H9 (cell line): Measurements from ENCODE around the gene UFSP1. TPM values are rescaled to one million over a fixed set of nuclear protein-coding genes. Genes with fewer than 3 reads are reported as not detected.
A peak's percentile ranks its signal among the peaks of the same experiment; 100 is the strongest.
"Not testable (repeated sequence)": the region's sequence is repeated elsewhere in the genome, so short reads cannot be mapped to it uniquely, and the experiment has no call there.

Experiments used
- DNase-seq: peaks from one replicate; pipeline ENCODE4 v3.0.0-alpha.2; 2017
- H2AFZ ChIP-seq: one replicate; pipeline ENCODE4 v1.6.1; 2013; ENCODE audit warnings: mild to moderate bottlenecking, low read length, control low read depth, moderate library complexity
- H2AK5ac ChIP-seq: 2 replicates; pipeline ENCODE4 v1.6.1; 2013; ENCODE audit warnings: low read length, control low read depth, mixed read lengths; ENCODE audit not compliant: insufficient read length
- H2BK120ac ChIP-seq: one replicate; pipeline ENCODE4 v1.6.1; 2013; ENCODE audit warnings: low read depth, mild to moderate bottlenecking, low read length, control low read depth, inconsistent platforms; ENCODE audit not compliant: poor library complexity, severe bottlenecking
- H2BK12ac ChIP-seq: 2 replicates; pipeline ENCODE4 v1.6.1; 2013; ENCODE audit warnings: low read length, control low read depth, mixed read lengths, low read depth; ENCODE audit not compliant: insufficient read length
- H2BK15ac ChIP-seq: 2 replicates; pipeline ENCODE4 v1.6.1; 2013; ENCODE audit warnings: low read depth, low read length, control low read depth
- H2BK20ac ChIP-seq: one replicate; pipeline ENCODE4 v1.6.1; 2013; ENCODE audit warnings: low read depth, mild to moderate bottlenecking, low read length, control low read depth, inconsistent platforms; ENCODE audit not compliant: poor library complexity, severe bottlenecking
- H2BK5ac ChIP-seq: 2 replicates; pipeline ENCODE4 v1.6.1; 2013; ENCODE audit warnings: low read length, control low read depth, mixed read lengths; ENCODE audit not compliant: insufficient read length
- H3K14ac ChIP-seq: 2 replicates; pipeline ENCODE4 v1.6.1; 2013; ENCODE audit warnings: low read length, control low read depth; ENCODE audit not compliant: insufficient read depth
- H3K18ac ChIP-seq: 2 replicates; pipeline ENCODE4 v1.6.1; 2013; ENCODE audit warnings: low read depth, mild to moderate bottlenecking, mixed read lengths, low read length, control low read depth; ENCODE audit not compliant: insufficient read length
- H3K23ac ChIP-seq: 2 replicates; pipeline ENCODE4 v1.6.1; 2013; ENCODE audit warnings: low read length, control low read depth, mixed read lengths, low read depth; ENCODE audit not compliant: insufficient read length
- H3K23me2 ChIP-seq: 2 replicates; pipeline ENCODE4 v1.6.1; 2013; ENCODE audit warnings: low read depth, mild to moderate bottlenecking, mixed read lengths, low read length, control low read depth; ENCODE audit not compliant: insufficient read length, poor library complexity, severe bottlenecking
- H3K27ac ChIP-seq: 2 replicates; pipeline ENCODE4 v1.5.1; 2013; ENCODE audit warnings: low read length, control low read depth, mixed read lengths, low read depth; ENCODE audit not compliant: insufficient read length
- H3K27me3 ChIP-seq: 2 replicates; pipeline ENCODE4 v1.6.1; 2013; ENCODE audit warnings: low read length, control low read depth, inconsistent platforms; ENCODE audit not compliant: insufficient read depth
- H3K4ac ChIP-seq: 2 replicates; pipeline ENCODE4 v1.6.1; 2013; ENCODE audit warnings: low read depth, mild to moderate bottlenecking, control low read depth, inconsistent platforms, low read length, moderate library complexity
- H3K4me1 ChIP-seq: 2 replicates; pipeline ENCODE4 v1.6.1; 2013; ENCODE audit warnings: low read length, control low read depth, inconsistent platforms; ENCODE audit not compliant: insufficient read depth
- H3K4me2 ChIP-seq: 2 replicates; pipeline ENCODE4 v1.6.1; 2013; ENCODE audit warnings: low read length, control low read depth, mixed read lengths; ENCODE audit not compliant: insufficient read length, insufficient read depth
- H3K56ac ChIP-seq: 2 replicates; pipeline ENCODE4 v1.6.1; 2013; ENCODE audit warnings: low read depth, mild to moderate bottlenecking, mixed read lengths, low read length, control low read depth; ENCODE audit not compliant: insufficient read length
- H3K79me1 ChIP-seq: 2 replicates; pipeline ENCODE4 v1.6.1; 2013; ENCODE audit warnings: low read depth, mild to moderate bottlenecking, moderate library complexity, low read length, control low read depth, inconsistent platforms; ENCODE audit not compliant: insufficient read depth, poor library complexity, severe bottlenecking
- H3K79me2 ChIP-seq: 2 replicates; pipeline ENCODE4 v1.6.1; 2013; ENCODE audit warnings: low read length, control low read depth, inconsistent platforms; ENCODE audit not compliant: insufficient read depth
- H3K9ac ChIP-seq: 2 replicates; pipeline ENCODE4 v1.6.1; 2013; ENCODE audit warnings: low read length, control low read depth, mixed read lengths; ENCODE audit not compliant: insufficient read length; ENCODE audit errors: extremely low read depth
- H3K9me3 ChIP-seq: one replicate; pipeline ENCODE4 v1.6.1; 2013; ENCODE audit warnings: low read depth, low read length, inconsistent platforms; ENCODE audit not compliant: control insufficient read depth
- H3T11ph ChIP-seq: one replicate; pipeline ENCODE4 v1.6.1; 2013; ENCODE audit warnings: mild to moderate bottlenecking, low read length, control low read depth, inconsistent platforms
- H4K20me1 ChIP-seq: one replicate; pipeline ENCODE4 v1.6.1; 2013; ENCODE audit not compliant: control insufficient read depth, insufficient read length, insufficient read depth
- H4K5ac ChIP-seq: 2 replicates; pipeline ENCODE4 v1.6.1; 2013; ENCODE audit warnings: low read depth, mild to moderate bottlenecking, mixed read lengths, low read length, control low read depth; ENCODE audit not compliant: insufficient read length
- H4K8ac ChIP-seq: replicated peaks from 2 replicates; pipeline ENCODE4 v1.6.1; 2013; ENCODE audit warnings: low read length, control low read depth, mixed read lengths, low read depth; ENCODE audit not compliant: insufficient read length
- H4K91ac ChIP-seq: 2 replicates; pipeline ENCODE4 v1.6.1; 2013; ENCODE audit warnings: low read depth, mild to moderate bottlenecking, moderate library complexity, mixed read lengths, low read length, control low read depth; ENCODE audit not compliant: insufficient read length
- H3K27ac Mint-ChIP-seq, 3 experiments: 2 replicates in 2 of 3; 3 replicates in 1 of 3; pipeline ENCODE4 v1.8.0; 2020 to 2021; ENCODE audit warnings: mixed read lengths in 3 of 3, mild to moderate bottlenecking in 1 of 3, moderate library complexity in 1 of 3
- H3K27me3 Mint-ChIP-seq: 2 replicates; pipeline ENCODE4 v1.8.0; 2021; ENCODE audit warnings: low read depth, mild to moderate bottlenecking, moderate library complexity, mixed read lengths
- H3K36me3 Mint-ChIP-seq, 3 experiments: 2 replicates in 2 of 3; 3 replicates in 1 of 3; pipeline ENCODE4 v1.8.0; 2020 to 2021; ENCODE audit warnings: low read depth in 3 of 3, mixed read lengths in 3 of 3; ENCODE audit not compliant: insufficient read depth in 1 of 3
- H3K4me1 Mint-ChIP-seq, 2 experiments: 2 replicates each; pipeline ENCODE4 v1.8.0; 2020; ENCODE audit warnings: mixed read lengths in 2 of 2
- H3K4me3 Mint-ChIP-seq, 2 experiments: 2 replicates in 1 of 2; 3 replicates in 1 of 2; pipeline ENCODE4 v1.8.0; 2020 to 2021; ENCODE audit warnings: mild to moderate bottlenecking in 2 of 2, mixed read lengths in 2 of 2, moderate library complexity in 1 of 2
- H3K9me3 Mint-ChIP-seq, 2 experiments: 2 replicates in 1 of 2; 3 replicates in 1 of 2; pipeline ENCODE4 v1.8.0; 2020; ENCODE audit warnings: mild to moderate bottlenecking in 2 of 2, mixed read lengths in 2 of 2, moderate library complexity in 1 of 2
- WGBS: extraction: QIAGEN DNeasy Blood & Tissue Kit; methylation state at CpG from one replicate; pipeline ENCODE4 v1.1.7; 2013; ENCODE audit warnings: missing lambda C conversion rate, low lambda C conversion rate, mixed read lengths; ENCODE audit not compliant: insufficient read length; ENCODE audit errors: extremely low coverage; 5-methylcytosine and 5-hydroxymethylcytosine counted together
- long read RNA-seq: library from polyadenylated mRNA; unstranded; transcript quantifications from one replicate; pipeline ENCODE4 v2.0.0, GENCODE V29; 2020
- total RNA-seq: library from RNA; stranded (reverse); gene quantifications from 2 replicates; pipeline ENCODE4 v1.2.1, GENCODE V29; 2021
- TF ChIP-seq, protein P1 (sequence below): fragments of 200-600 bp; sonication (generic); conservative IDR thresholded peaks from 3 replicates; pipeline ENCODE4 v1.8.0; 2021; ENCODE audit warnings: antibody characterized with exemption, mild to moderate bottlenecking

The UFSP1 gene
- total RNA-seq = 4.3 and 4.6 TPM in 2 replicates
- long read RNA-seq, transcript UFSP1-201 (1 exons, 996 nt) = major isoform, 10 of 10 reads
- long read RNA-seq, partial matches to known transcripts = 0 of 10 reads
- long read RNA-seq, other reads (novel, unspliced or antisense) = 0 of 10 reads

DNA sequence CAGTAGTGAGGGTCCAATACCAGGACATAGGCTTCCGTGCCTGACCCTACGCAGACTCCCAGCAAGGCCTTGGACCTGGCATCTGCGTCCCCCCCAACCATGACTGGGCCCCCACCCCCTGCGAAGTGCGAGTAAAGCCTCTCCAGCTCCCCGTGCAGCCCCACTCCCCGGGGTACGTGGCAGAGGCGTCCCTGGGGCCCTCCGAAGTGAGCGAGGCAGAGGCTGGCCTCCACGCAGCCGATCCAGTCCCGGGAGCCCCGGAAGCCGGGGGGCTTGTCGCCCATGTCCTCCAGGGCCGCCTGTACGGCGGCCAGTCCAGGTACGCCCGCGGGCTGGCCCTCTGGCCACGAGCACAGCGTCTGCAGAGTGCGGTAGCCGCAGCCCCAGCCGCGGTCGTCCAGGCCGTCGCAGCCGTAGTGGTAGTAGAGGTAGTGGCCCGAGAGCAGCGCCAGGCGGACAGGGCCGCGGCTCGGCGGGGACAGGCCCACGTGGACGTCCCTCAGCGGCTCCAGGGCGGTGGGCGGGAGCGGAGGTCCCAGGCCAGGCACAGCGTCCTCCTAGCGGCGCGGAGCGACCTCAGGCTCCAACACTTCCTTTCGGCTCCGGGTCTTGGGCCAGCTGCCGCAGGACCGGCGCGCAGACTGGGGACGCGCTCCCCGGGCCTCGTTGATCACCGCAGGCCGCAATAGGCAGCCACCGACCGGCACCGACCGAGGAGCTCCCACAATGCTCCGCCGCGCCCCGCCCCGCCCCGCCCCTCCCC is at the start of gene UFSP1:
UFSP1 (minus strand) TSS at position 728 of the 763 bp plus-strand sequence; CDS start at position 284, 444 bp downstream.
- Histone ChIP-seq H4K91ac (no peak within 1 kb of the TSS), H3K79me2 (peaks cover 6% of the 10 kb centered on the region; the same call in 1 of the 2 replicates), H3K14ac (peak within 1 kb of the TSS; percentile 88; the same call in 1 of the 2 replicates), H3K4me1 (peaks cover 2% of the 10 kb centered on the region; the same call in 1 of the 2 replicates), H3K9me3 (no peaks in the 10 kb centered on the region), H2BK120ac (no peak within 1 kb of the TSS), H3K18ac (peak within 1 kb of the TSS; percentile 85), H4K8ac (no peak within 1 kb of the TSS), H2BK15ac (no peak within 1 kb of the TSS), H2AFZ (no peak within 1 kb of the TSS), H2BK12ac (no peak within 1 kb of the TSS), H3T11ph (no peak within 1 kb of the TSS), H4K5ac (no peak within 1 kb of the TSS), H3K9ac (peak within 1 kb of the TSS; percentile 76), H3K27ac (no peak within 1 kb of the TSS), H2BK5ac (peak within 1 kb of the TSS; percentile 71), H3K27me3 (no peaks in the 10 kb centered on the region), H2AK5ac (no peak within 1 kb of the TSS), H3K23ac (no peak within 1 kb of the TSS), H3K56ac (no peak within 1 kb of the TSS), H3K4me2 (peak within 1 kb of the TSS; percentile 54), H3K23me2 (peaks cover 25% of the 10 kb centered on the region), H4K20me1 (no peaks in the 10 kb centered on the region), H3K4ac (no peak within 1 kb of the TSS; the same call in 1 of the 2 replicates), H2BK20ac (no peak within 1 kb of the TSS), H3K79me1 (no peaks in the 10 kb centered on the region)
- Mint-ChIP-seq H3K27ac (peak within 1 kb of the TSS; percentile 93 to 98 (median 94)), H3K36me3 (peaks cover 41 to 48% (median 45%) of the 10 kb centered on the region in 3 experiments), H3K4me3 (peak within 1 kb of the TSS; percentile 80 to 93), H3K4me1 (peaks cover 39 to 46% of the 10 kb centered on the region in 2 experiments), H3K27me3 (peaks cover under 1% of the 10 kb centered on the region), H3K9me3 (no peaks in the 10 kb centered on the region)
- TF ChIP-seq, protein P1, sequence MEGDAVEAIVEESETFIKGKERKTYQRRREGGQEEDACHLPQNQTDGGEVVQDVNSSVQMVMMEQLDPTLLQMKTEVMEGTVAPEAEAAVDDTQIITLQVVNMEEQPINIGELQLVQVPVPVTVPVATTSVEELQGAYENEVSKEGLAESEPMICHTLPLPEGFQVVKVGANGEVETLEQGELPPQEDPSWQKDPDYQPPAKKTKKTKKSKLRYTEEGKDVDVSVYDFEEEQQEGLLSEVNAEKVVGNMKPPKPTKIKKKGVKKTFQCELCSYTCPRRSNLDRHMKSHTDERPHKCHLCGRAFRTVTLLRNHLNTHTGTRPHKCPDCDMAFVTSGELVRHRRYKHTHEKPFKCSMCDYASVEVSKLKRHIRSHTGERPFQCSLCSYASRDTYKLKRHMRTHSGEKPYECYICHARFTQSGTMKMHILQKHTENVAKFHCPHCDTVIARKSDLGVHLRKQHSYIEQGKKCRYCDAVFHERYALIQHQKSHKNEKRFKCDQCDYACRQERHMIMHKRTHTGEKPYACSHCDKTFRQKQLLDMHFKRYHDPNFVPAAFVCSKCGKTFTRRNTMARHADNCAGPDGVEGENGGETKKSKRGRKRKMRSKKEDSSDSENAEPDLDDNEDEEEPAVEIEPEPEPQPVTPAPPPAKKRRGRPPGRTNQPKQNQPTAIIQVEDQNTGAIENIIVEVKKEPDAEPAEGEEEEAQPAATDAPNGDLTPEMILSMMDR = no peak
- no CpG with 5 or more reads among the region's 73 CpGs for WGBS
- DNase-seq = peak; percentile 43

DNA sequence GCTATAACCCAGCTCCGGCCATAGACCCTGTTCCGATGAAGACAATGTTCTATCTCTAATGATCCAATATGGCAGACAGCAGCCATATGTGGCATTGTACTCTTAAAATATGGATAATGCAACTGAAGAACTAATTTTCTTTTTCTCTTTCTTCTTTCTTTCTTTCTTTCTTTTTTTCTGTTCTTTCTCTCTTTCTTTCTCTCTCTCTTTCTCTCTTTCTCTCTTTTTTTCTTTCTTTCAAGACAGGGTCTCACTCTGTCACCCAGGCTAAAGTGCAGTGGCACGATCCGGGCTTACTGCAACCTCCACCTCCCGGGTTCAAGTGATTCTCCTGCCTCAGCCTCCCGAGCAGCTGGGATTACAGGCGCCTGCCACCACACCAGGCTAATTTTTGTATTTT is 46.7 kb upstream of the UFSP1 start:
- H3K79me2 ChIP-seq, H4K20me1 ChIP-seq, H2BK120ac ChIP-seq, H2BK20ac ChIP-seq, H3K27me3 ChIP-seq, H4K8ac ChIP-seq, H2BK5ac ChIP-seq, H2BK12ac ChIP-seq, H3T11ph ChIP-seq, H3K23ac ChIP-seq, H3K27me3 Mint-ChIP-seq, H3K79me1 ChIP-seq, DNase-seq, H3K4me2 ChIP-seq, H4K5ac ChIP-seq, H3K9me3 ChIP-seq, H3K23me2 ChIP-seq, H3K27ac Mint-ChIP-seq, H2AFZ ChIP-seq, H3K4ac ChIP-seq, H3K27ac ChIP-seq, H2AK5ac ChIP-seq, H3K14ac ChIP-seq, H3K4me1 ChIP-seq, H3K4me1 Mint-ChIP-seq, H2BK15ac ChIP-seq, H4K91ac ChIP-seq, H3K56ac ChIP-seq, H3K9ac ChIP-seq, H3K4me3 Mint-ChIP-seq, H3K18ac ChIP-seq: not testable (repeated sequence)
- peaks cover 40 to 44% of the 10 kb centered on the region in 2 experiments for H3K9me3 Mint-ChIP-seq
- peaks cover 13 to 22% (median 20%) of the 10 kb centered on the region in 3 experiments for H3K36me3 Mint-ChIP-seq
- WGBS = no CpG with 5 or more reads among the region's 7 CpGs
